Measurements from ENCODE around the gene AMELX.

AMELX gene

DNA sequence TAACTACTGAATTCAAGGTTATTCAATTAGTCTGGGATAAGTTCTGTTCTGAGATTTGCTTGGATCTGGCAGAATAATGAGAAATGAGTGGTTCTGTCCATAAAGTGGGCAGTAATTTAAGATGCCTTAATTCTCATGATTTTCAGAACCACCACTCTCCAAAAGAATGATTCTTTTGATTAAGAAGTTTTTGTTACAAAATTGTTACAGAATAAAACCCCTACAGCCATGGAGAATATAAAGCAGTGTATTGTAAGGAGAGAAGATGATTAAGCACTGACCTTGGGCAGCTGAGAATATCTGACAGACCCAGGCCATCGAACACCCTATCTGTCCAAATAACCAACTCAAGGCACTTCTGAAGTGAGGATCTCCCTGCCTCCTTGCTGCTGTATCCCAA, 12.4 kb downstream of the AMELX start:
- H3K27me3 ChIP-seq, result no peaks in the 10 kb centered on the region
- H3K4me1 ChIP-seq, result peaks cover 0 to 6% (median 0%) of the 10 kb centered on the region in 4 donors
- no peak overlapping the region for H3K27ac ChIP-seq
- no peak for DNase-seq
- no peak overlapping the region for H3K4me3 ChIP-seq
- TF ChIP-seq, protein P1, sequence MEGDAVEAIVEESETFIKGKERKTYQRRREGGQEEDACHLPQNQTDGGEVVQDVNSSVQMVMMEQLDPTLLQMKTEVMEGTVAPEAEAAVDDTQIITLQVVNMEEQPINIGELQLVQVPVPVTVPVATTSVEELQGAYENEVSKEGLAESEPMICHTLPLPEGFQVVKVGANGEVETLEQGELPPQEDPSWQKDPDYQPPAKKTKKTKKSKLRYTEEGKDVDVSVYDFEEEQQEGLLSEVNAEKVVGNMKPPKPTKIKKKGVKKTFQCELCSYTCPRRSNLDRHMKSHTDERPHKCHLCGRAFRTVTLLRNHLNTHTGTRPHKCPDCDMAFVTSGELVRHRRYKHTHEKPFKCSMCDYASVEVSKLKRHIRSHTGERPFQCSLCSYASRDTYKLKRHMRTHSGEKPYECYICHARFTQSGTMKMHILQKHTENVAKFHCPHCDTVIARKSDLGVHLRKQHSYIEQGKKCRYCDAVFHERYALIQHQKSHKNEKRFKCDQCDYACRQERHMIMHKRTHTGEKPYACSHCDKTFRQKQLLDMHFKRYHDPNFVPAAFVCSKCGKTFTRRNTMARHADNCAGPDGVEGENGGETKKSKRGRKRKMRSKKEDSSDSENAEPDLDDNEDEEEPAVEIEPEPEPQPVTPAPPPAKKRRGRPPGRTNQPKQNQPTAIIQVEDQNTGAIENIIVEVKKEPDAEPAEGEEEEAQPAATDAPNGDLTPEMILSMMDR (IDR thresholded peaks at IDR 0.05), result no peak
- intact Hi-C loops (cut with DNase I; ENCODE audit: low total_unique reads), result no loop called here
- H3K9me3 ChIP-seq, result no peaks in the 10 kb centered on the region
- H3K36me3 ChIP-seq, result no peaks in the 10 kb centered on the region

DNA sequence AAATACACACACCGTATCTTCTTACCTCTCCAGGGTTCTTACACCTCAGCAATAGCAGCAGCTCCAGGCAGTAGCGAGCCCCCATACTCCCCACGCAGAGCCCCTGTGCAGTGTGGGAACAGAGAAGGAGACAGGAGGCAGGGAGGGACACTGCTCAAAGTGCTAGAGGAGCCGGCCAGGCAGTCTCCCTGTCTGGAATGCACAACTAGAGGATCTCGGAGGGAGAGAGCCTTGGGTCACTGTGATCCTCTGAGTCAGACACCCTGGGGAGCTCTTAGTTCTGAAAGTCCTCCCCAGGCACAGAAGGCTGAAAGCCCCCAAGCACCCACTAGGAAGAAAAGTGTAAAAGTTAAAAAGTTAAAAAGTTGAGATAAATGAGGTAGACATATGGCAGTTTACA, 16.0 kb downstream of the AMELX start:
- DNase-seq, result no peak
- TF ChIP-seq, protein P1 (IDR thresholded peaks at IDR 0.05), result no peak
- no peak overlapping the region for H3K27ac ChIP-seq
- no peaks in the 10 kb centered on the region for H3K27me3 ChIP-seq
- no peak overlapping the region for H3K4me3 ChIP-seq
- H3K36me3 ChIP-seq, result no peaks in the 10 kb centered on the region
- H3K9me3 ChIP-seq, result no peaks in the 10 kb centered on the region
- intact Hi-C loops (cut with DNase I; ENCODE audit: low total_unique reads), result no loop called here
- H3K4me1 ChIP-seq, result peaks cover 0 to 6% (median 0%) of the 10 kb centered on the region in 4 donors

DNA sequence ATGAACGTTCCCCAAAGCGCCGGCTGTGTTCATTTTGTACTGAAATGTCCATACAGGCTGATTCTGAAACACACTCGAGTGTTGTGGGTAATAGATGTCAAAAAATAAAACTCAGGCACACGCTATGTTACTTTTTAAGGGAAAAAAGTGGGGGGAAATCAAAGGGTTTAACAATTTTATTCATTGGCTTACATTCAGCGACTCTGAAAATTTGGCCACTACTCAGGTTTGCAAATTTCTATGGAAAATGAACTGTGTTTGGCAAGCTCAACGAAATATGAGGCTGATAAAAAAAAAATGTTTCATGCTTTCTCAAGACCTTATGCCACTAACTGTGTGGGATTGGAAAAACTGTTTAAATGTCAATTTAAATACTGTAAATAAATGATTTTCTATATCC, 18.5 kb downstream of the AMELX start:
- no peak for DNase-seq
- no peaks in the 10 kb centered on the region for H3K36me3 ChIP-seq
- TF ChIP-seq, protein P1 (IDR thresholded peaks at IDR 0.05), result no peak
- no peak overlapping the region for H3K4me3 ChIP-seq
- H3K27me3 ChIP-seq, result no peaks in the 10 kb centered on the region
- intact Hi-C loops (cut with DNase I; ENCODE audit: low total_unique reads), result no loop called here
- peak overlapping the region in 1 of 2 donors; percentile 15 for H3K27ac ChIP-seq
- no peaks in the 10 kb centered on the region for H3K9me3 ChIP-seq
- H3K4me1 ChIP-seq, result peaks cover 0 to 6% (median 0%) of the 10 kb centered on the region in 4 donors

DNA sequence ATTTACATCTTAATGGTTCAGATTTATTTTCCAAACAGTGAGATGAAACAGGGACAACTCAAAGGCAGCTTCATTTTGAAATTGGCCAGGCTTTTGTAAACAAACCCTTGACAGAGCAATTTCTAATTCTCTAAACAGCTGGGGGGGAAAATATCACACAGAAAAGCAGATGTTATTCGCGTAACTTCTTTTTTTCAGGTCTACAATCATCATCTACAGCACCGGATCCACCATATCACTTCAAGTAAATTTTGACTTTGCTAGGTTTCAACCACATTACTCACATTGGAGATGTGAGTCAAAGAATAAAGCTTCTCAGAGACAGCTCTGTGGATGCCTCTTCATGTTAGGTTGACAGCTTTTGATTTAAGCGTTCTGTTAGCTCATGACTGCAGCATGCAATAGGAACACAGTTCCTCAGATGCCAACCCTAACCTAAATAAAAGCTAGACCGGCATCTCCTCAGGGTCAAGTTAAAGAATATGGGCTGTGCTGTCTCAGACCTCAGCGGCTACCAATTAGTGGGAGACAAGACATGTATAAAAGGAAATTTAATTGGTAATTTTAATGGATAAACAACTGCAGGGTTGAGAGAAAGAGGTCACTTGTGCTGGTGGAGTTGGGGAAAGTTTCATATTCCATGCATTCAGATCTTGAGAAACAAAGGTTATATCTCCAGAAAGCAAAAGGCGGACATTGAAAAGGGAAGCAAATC, 26.8 kb downstream of the AMELX start:
- peaks cover 0 to 13% (median 12%) of the 10 kb centered on the region in 3 donors for H3K9me3 ChIP-seq
- H3K4me3 ChIP-seq, result no peak overlapping the region
- TF ChIP-seq, protein P1 (IDR thresholded peaks at IDR 0.05), result no peak
- intact Hi-C loops (cut with DNase I; ENCODE audit: low total_unique reads), result no loop called here
- no peak overlapping the region for H3K27ac ChIP-seq
- H3K27me3 ChIP-seq, result no peaks in the 10 kb centered on the region
- DNase-seq, result no peak
- H3K4me1 ChIP-seq, result no peaks in the 10 kb centered on the region
- H3K36me3 ChIP-seq, result no peaks in the 10 kb centered on the region

DNA sequence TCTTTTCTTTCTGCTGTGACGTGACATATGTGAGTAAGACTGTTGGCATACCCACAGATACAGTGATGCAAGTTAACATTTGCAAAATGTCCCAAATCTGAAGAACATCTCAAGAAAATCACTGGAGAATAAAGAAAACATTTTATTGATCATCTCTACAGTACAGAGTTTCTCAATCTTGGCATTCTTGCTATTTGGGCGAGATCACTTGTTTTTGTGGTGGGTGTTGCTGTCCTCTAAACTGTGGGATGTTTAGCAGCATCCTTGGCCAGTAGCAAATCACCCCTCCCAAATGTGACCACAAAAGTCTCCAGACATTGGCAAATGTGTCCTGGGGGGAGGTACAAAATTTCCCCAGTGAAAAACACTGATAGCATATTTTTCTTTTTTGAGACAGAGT, 28.8 kb downstream of the AMELX start:
- H3K4me1 ChIP-seq, result no peaks in the 10 kb centered on the region
- no peak overlapping the region for H3K27ac ChIP-seq
- TF ChIP-seq, protein P1 (IDR thresholded peaks at IDR 0.05), result no peak
- H3K27me3 ChIP-seq, result no peaks in the 10 kb centered on the region
- H3K36me3 ChIP-seq, result no peaks in the 10 kb centered on the region
- DNase-seq, result peak in 1 of 2 donors; percentile 34
- no peak overlapping the region for H3K4me3 ChIP-seq
- intact Hi-C loops (cut with DNase I; ENCODE audit: low total_unique reads), result no loop called here
- H3K9me3 ChIP-seq, result peaks cover 0 to 13% (median 12%) of the 10 kb centered on the region in 3 donors

Data from tibial artery (tissue), 4 donors.